Peyer's patch (tissue), 4 donors: ENCODE results near the gene ELP5. TPM values are rescaled to one million over a fixed set of nuclear protein-coding genes. Genes with fewer than 3 reads are reported as not detected.

Experiments
- DNase-seq, 3 donors: peaks; one replicate each; pipeline ENCODE4 v3.0.0-alpha.2; 2017 to 2019
- H3K27ac ChIP-seq, 4 donors: fragments of 200-600 bp; sonication (generic); one replicate each; pipeline ENCODE4 v1.5.1; 2016 to 2019
- H3K27me3 ChIP-seq, 2 donors: fragments of 200-600 bp; sonication (generic); one replicate each; pipeline ENCODE4 v1.5.1; 2019
- H3K36me3 ChIP-seq, 3 donors: fragments of 200-600 bp; sonication (generic); one replicate each; pipeline ENCODE4 v1.5.1; 2016 to 2019
- H3K4me1 ChIP-seq, 4 donors: fragments of 200-600 bp; sonication (generic); one replicate each; pipeline ENCODE4 v1.5.1; 2016 to 2019
- H3K4me3 ChIP-seq, 4 donors: fragments of 200-600 bp; sonication (generic); 1 replicate in 3 of 4; 2 replicates in 1 of 4; pipeline ENCODE4 v1.5.1; 2016 to 2019; ENCODE audit warnings: mild to moderate bottlenecking in 1 of 4
- H3K9me3 ChIP-seq, 4 donors: fragments of 200-600 bp; sonication (generic); one replicate each; pipeline ENCODE4 v1.5.1; 2016 to 2019; ENCODE audit warnings: mild to moderate bottlenecking in 1 of 4
- CTCF ChIP-seq, 6 experiments: fragments of 450-650 bp in 4 of 6; fragments of 200-600 bp in 2 of 6; sonication (generic) in 1 of 6; IDR thresholded peaks; one replicate each; pipeline ENCODE4 v1.5.1; 2017 to 2019; ENCODE audit warnings: antibody characterized with exemption in 6 of 6, mild to moderate bottlenecking in 3 of 6, moderate library complexity in 1 of 6
- POLR2A ChIP-seq, 2 donors: fragments of 450-650 bp; IDR thresholded peaks; one replicate each; pipeline ENCODE4 v1.5.1; 2017; ENCODE audit warnings: antibody characterized with exemption in 2 of 2, mild to moderate bottlenecking in 2 of 2, moderate library complexity in 2 of 2
- total RNA-seq, 4 donors: library from RNA; depleted of rRNA; stranded (reverse); fragments of >200 nt; gene quantifications; one replicate each; pipeline ENCODE4 v1.1.0, GENCODE V29; 2016

Gene ELP5
- total RNA-seq, 4 donors from 2014 or later = 15.1 to 75.1 (median 29.0) TPM

GRCh38 chr17:7224110-7224509, 27.9 kb upstream of the ELP5 start:
- no peak for DNase-seq
- Histone ChIP-seq H3K4me1 (peaks cover 3 to 23% (median 9%) of the 10 kb centered on the region in 4 donors), H3K9me3 (no peaks in the 10 kb centered on the region), H3K27me3 (no peaks in the 10 kb centered on the region), H3K36me3 (peaks cover 0 to 72% (median 0%) of the 10 kb centered on the region in 3 donors), H3K4me3 (no peak overlapping the region), H3K27ac (peak overlapping the region in 1 of 4 donors; percentile 100)
- TF ChIP-seq POLR2A (IDR thresholded peaks at IDR 0.05) (no peak), CTCF (IDR thresholded peaks at IDR 0.05) (no peak)

- H3K4me1 ChIP-seq = peaks cover 0 to 18% (median 5%) of the 10 kb centered on the region in 4 donors
- DNase-seq = no peak
- no peaks in the 10 kb centered on the region for H3K27me3 ChIP-seq
- H3K27ac ChIP-seq = peak overlapping the region in 1 of 4 donors; percentile 100
- no peak overlapping the region for H3K4me3 ChIP-seq
- H3K36me3 ChIP-seq = peaks cover 0 to 78% (median 0%) of the 10 kb centered on the region in 3 donors
- H3K9me3 ChIP-seq = no peaks in the 10 kb centered on the region
- TF ChIP-seq CTCF (IDR thresholded peaks at IDR 0.05) = no peak
- no peak for TF ChIP-seq POLR2A (IDR thresholded peaks at IDR 0.05)
Observed at GRCh38 chr17:7224661-7225111, 27.3 kb upstream of the ELP5 start.

GRCh38 chr17:7225711-7226331, 26.2 kb upstream of the ELP5 start:
- Histone ChIP-seq H3K27ac (no peak overlapping the region), H3K4me1 (peaks cover 0 to 13% (median 3%) of the 10 kb centered on the region in 4 donors), H3K27me3 (no peaks in the 10 kb centered on the region), H3K9me3 (no peaks in the 10 kb centered on the region), H3K36me3 (peaks cover 0 to 89% (median 0%) of the 10 kb centered on the region in 3 donors), H3K4me3 (no peak overlapping the region)
- DNase-seq = no peak
- TF ChIP-seq CTCF (IDR thresholded peaks at IDR 0.05) (no peak), POLR2A (IDR thresholded peaks at IDR 0.05) (no peak)

GRCh38 chr17:7226721-7227710, 25.0 kb upstream of the ELP5 start:
- TF ChIP-seq POLR2A (IDR thresholded peaks at IDR 0.05) = no peak
- peaks cover 0 to 83% (median 0%) of the 10 kb centered on the region in 3 donors for H3K36me3 ChIP-seq
- H3K27ac ChIP-seq = peak overlapping the region in 1 of 4 donors; percentile 36
- no peak overlapping the region for H3K4me3 ChIP-seq
- peak in 1 of 3 donors; percentile 46 for DNase-seq
- H3K9me3 ChIP-seq = no peaks in the 10 kb centered on the region
- no peaks in the 10 kb centered on the region for H3K27me3 ChIP-seq
- H3K4me1 ChIP-seq = peaks cover 0 to 2% (median 0%) of the 10 kb centered on the region in 4 donors

GRCh38 chr17:7228920-7229319, 23.1 kb upstream of the ELP5 start:
- DNase-seq = no peak
- Histone ChIP-seq H3K9me3 (no peaks in the 10 kb centered on the region), H3K4me3 (no peak overlapping the region), H3K36me3 (peaks cover 0 to 64% (median 0%) of the 10 kb centered on the region in 3 donors), H3K27me3 (no peaks in the 10 kb centered on the region), H3K4me1 (peaks cover 0 to 18% (median 7%) of the 10 kb centered on the region in 4 donors), H3K27ac (peak overlapping the region in 1 of 4 donors; percentile 30)
- TF ChIP-seq CTCF (IDR thresholded peaks at IDR 0.05) (no peak), POLR2A (IDR thresholded peaks at IDR 0.05) (no peak)
